Measurements from ENCODE around the gene TMEM82.

- no peak for TF ChIP-seq CTCF (IDR thresholded peaks at IDR 0.05; ENCODE audit: borderline replicate concordance, extremely low read depth, low read length, poor library complexity, severe bottlenecking)
- no peak for TF ChIP-seq EZH2 (IDR thresholded peaks at IDR 0.05; ENCODE audit: borderline replicate concordance, low read depth, low read length, severe bottlenecking)
Observed at GRCh38 chr1:15796086-15796462, 53.8 kb downstream of the TMEM82 start.

All from DND-41 (cell line).